GM18858 (cell line): ENCODE measurements around the gene CDO1.
A peak's percentile ranks its signal among the peaks of the same experiment; 100 is the strongest.

Experiments
- ATAC-seq: cut with Tn5 transposase; IDR thresholded peaks from one replicate; pipeline ENCODE4 v1.9.1; 2021; ENCODE audit not compliant: unreplicated experiment

CDO1 gene

GRCh38 chr5:115816226-115817081 lies at the start of gene CDO1:
Gene CDO1 (minus strand): TSS chr5:115816659. CDS start chr5:115816397, 262 bp downstream.
- no peak for ATAC-seq

GRCh38 chr5:115859378-115859777 lies 42.9 kb upstream of the CDO1 start:
- no peak for ATAC-seq

GRCh38 chr5:115858396-115858795 lies 41.9 kb upstream of the CDO1 start:
- ATAC-seq = no peak

GRCh38 chr5:115857626-115858349 lies 41.3 kb upstream of the CDO1 start:
- no peak for ATAC-seq

DNA sequence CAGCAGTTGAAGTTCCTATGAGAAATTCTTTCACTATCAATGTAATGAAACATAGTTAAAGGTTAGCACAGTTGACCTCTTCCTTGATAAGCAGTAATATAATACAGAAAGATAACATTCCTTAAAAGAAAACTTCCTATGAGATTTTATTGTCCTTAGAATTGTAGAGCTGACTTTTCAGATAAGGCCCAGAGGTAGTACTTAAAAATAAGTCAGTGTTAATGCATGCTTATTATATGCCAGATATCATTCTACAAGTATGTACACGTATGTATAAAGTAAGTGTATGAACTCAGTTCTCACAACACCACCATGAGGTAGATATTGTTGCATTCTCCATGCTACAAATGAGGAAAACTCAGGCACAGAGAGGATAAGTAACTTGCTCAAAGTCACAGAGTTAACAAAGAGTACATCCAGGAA lies 40.6 kb upstream of the CDO1 start:
- ATAC-seq = no peak

DNA sequence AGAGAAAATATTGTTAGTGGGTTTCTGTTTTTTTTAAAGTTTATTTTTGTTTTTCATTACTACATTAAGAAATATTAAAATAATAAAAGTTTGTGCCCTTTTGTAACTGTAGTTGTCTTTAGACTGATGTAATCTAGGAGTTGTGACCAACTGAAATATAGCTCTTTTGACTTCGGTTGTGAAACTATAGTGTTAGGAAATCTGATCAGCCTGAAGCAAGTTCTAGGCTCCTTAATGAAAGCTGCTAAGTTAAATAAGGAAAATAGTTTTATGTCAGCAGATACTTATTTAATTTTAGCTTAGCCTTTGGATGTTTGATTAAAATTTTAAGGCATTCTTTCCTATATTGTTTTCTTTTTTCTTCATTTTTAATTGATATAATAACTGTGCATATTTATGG lies 39.5 kb upstream of the CDO1 start:
- no peak for ATAC-seq

GRCh38 chr5:115854139-115854538 lies 37.7 kb upstream of the CDO1 start:
- ATAC-seq = no peak

DNA sequence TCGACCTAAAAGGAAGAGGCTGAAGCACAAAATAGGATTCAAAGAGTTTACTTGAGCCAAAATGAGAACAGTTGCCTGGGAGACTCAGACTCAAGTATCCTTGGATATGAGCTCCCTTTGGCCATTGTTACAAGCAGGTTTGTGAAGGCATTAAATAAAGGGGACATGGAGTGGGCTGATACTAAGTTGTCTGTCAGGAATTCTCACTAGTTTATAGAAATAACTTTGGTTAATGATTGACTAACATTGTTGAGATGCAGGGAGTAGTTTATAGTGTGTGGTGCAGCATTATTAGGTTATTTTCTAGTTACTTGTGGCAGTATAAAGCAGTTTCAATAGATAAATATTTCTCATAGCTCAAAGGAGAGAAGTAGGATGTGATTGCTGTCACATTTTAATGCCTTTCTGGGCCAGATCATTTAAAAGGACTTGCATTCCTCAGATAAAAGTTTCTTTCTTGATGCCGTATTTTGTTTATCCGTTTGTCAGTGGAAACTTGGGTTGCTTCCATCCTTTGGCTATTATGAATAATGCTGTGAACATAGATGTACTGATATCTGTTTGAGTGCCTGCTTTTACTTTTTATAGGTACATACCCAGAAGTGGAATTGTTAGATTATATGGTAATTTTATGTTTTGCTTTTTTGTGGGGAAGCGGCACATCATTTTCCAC lies 34.4 kb upstream of the CDO1 start:
- no peak for ATAC-seq

GRCh38 chr5:115849258-115849798 lies 32.9 kb upstream of the CDO1 start:
- ATAC-seq = no peak

DNA sequence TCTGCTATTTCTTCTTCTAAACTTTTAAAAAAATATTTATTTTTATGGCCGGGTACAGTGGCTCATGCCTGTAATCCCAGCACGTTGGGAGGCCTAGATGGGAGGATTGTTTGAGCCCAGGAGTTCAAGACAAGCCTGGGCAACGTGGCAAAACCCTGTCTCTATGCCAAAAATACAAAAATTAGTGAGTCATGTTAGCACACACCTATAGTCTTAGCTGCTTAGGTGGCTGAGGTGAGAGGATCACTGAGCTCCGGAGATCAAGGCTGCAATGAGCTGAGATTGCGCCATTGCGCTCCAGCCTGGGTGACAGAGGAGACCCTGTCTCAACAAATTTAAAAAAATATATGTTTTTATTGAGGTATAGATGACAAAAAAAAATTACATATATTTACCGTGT lies 30.8 kb upstream of the CDO1 start:
- no peak for ATAC-seq

- ATAC-seq = no peak
Measured at GRCh38 chr5:115844321-115844817, 27.9 kb upstream of the CDO1 start.

- no peak for ATAC-seq
Measured at GRCh38 chr5:115843444-115844130, 27.1 kb upstream of the CDO1 start.

GRCh38 chr5:115842952-115843351 lies 26.5 kb upstream of the CDO1 start:
- ATAC-seq = no peak

DNA sequence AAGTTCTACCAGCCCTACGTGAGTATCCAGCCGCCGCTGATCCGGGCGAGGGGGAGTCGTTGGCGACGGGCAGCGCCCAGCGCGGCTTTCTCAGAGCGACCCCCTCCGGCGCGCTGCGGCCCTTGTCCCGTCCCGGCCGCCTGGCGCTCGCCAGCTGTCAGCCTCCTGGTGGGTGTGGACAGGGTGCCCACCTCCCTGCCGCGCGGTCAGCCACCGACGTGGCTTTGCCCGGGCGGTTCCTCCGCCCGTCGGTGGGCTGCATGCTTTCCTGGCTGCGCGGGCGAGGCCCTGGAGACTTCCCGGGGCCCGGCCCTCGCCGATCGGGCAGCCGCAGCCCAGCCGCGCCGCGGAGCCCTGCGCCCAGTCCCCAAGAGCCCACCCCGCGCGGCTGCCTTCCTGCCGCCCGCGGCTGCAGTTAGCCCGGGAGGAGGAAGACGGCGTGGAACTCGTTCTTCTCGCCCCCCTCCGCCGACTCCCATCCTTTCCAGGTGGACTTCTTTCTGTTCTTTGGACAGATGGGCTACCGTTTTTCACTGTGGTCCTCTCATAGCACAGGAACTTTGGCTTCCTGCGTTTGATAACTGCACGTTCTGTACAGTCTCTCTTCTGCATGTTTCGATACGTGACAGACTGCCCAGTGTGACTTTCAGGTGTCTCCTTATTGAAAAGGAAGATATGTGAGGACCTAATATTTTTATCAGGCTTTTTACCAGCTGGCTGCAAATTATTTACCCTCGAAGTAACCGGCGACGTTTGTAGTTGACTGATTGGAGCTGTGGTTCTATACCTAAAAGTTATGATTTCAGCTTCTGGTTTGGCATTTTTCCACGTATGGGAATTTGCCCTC lies 25.9 kb upstream of the CDO1 start:
- ATAC-seq = peak; percentile 20

- peak; percentile 70 for ATAC-seq
Measured at GRCh38 chr5:115841382-115842088, 25.1 kb upstream of the CDO1 start, which contains the start of the genes AP3S1 and ATG12. Gene AP3S1 (plus strand): TSS chr5:115841935. CDS start chr5:115842038, 103 bp downstream. Gene ATG12 (minus strand): TSS chr5:115841565. CDS start chr5:115841552, 13 bp downstream.

DNA sequence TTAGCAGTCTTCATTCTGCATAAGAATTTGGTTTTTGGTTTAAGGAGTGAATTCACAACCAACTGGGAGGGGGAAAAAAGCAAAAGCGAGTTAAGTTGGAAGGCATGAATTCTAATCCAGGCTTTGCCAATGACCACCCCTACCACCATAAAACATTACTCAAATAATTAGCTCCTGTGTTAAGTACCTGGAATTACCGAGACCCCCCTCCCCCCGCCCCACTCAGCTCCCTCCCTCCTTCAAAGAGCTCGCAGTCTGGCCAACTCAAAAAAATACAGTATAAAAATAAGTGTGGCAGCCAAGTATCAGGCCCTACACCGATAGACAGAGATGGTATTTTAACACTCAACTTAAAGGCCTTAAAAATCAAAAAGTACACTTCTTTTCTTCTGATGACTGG lies 24.4 kb upstream of the CDO1 start:
- no peak for ATAC-seq

DNA sequence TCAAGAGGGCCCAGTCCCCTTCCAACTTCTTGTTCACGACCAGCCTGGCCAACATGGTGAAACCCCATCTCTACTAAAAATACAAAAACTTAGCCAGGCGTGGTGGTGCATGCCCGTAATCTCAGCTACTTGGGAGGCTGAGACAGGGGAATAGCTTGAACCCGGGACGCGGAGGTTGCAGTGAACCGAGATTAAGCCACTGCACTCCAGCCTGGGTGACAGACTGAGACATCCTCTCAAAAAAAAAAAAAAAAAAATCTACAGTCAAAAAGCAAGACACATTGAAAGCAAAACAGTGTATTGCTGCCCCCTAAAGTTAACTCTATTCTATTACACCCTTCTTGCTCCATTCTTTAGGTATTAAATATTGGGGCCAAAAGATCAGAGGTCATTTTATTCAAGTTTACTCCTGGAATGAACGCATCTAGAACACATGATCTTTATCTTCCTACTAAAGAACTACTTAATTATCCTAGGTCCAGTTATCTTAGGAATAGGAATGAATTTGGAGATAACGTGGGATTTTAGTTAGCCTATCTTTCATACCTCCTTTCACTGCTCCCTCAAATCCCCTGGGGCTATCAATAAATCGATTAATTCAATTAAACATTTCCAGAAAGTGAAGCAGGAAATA lies 22.5 kb upstream of the CDO1 start:
- ATAC-seq = peak; percentile 19

- ATAC-seq = no peak
Measured at GRCh38 chr5:115835481-115835880, 19.0 kb upstream of the CDO1 start.
